Heart right ventricle (tissue), 16 donors: Measurements from ENCODE around the gene TMEM109. TPM values are rescaled to one million over a fixed set of nuclear protein-coding genes. Genes with fewer than 3 reads are reported as not detected.
A peak's percentile ranks its signal among the peaks of the same experiment; 100 is the strongest.

Experiments used
- ATAC-seq, 8 donors: fragments of 200-7000 bp; cut with Tn5 transposase; one replicate each; pipeline ENCODE4 v1.9.1; 2020; ENCODE audit warnings: mild to moderate bottlenecking in 8 of 8, moderate library complexity in 8 of 8, moderate number of reproducible peaks in 1 of 8
- DNase-seq, 2 donors: peaks; one replicate each; pipeline ENCODE4 v3.0.0-alpha.2; 2020
- H3K27ac ChIP-seq, 10 donors: fragments of 200-600 bp; sonication (generic) in 2 of 10; one replicate each; pipeline versions ENCODE4 v1.5.0 to v1.8.0; 2020 to 2022; ENCODE audit warnings: mild to moderate bottlenecking in 3 of 10
- H3K27me3 ChIP-seq, 7 donors: fragments of 200-600 bp; one replicate each; pipeline ENCODE4 v1.8.0; 2021 to 2022; ENCODE audit warnings: mild to moderate bottlenecking in 2 of 7
- H3K36me3 ChIP-seq, 9 donors: fragments of 200-600 bp; sonication (generic) in 1 of 9; one replicate each; pipeline versions ENCODE4 v1.5.0 to v1.8.0; 2020 to 2022; ENCODE audit warnings: mild to moderate bottlenecking in 2 of 9
- H3K4me1 ChIP-seq, 9 donors: fragments of 200-600 bp; sonication (generic) in 1 of 9; one replicate each; pipeline versions ENCODE4 v1.5.0 to v1.8.0; 2020 to 2022; ENCODE audit warnings: mild to moderate bottlenecking in 4 of 9
- H3K4me3 ChIP-seq, 10 donors: fragments of 200-600 bp; sonication (generic) in 2 of 10; one replicate each; pipeline versions ENCODE4 v1.5.0 to v1.8.0; 2020 to 2022; ENCODE audit warnings: mild to moderate bottlenecking in 7 of 10, moderate library complexity in 2 of 10
- H3K9me3 ChIP-seq, 11 donors: fragments of 200-600 bp in 10 of 11; sonication (generic) in 2 of 11; one replicate each; pipeline versions ENCODE4 v1.5.0 to v1.8.0; 2013 to 2022; ENCODE audit warnings: mild to moderate bottlenecking in 2 of 11, control low read depth in 1 of 11, moderate library complexity in 1 of 11
- WGBS, 2 donors: extraction: QIAGEN DNeasy Blood & Tissue Kit; methylation state at CpG; one replicate each; pipeline ENCODE4 v1.1.7; 2013; ENCODE audit warnings: inconsistent platforms in 1 of 2; 5-methylcytosine and 5-hydroxymethylcytosine counted together
- intact Hi-C, 10 donors: fragments of 100-400 bp; cut with DNase I; formaldehyde crosslinking; loops; one replicate each; pipeline versions ENCODE4 v1.11.1 to v1.14.2; 2022
- polyA plus RNA-seq, 2 donors: library from polyadenylated mRNA; stranded (reverse); fragments of 200-250 nt; gene quantifications; one replicate each; pipeline ENCODE4 v1.2.3, GENCODE V29; 2013
- total RNA-seq, 10 donors: library from RNA; stranded (reverse); fragmentation: NEBNext Ultra II Directional in 3 of 10; extraction: Animal tissue kit (Norgen Biotek cat#: 25700) in 3 of 10; gene quantifications; one replicate each; pipeline versions ENCODE4 v1.2.1 to v1.2.4, GENCODE V29; 2021 to 2023
- TF ChIP-seq, protein P1 (sequence below), 9 donors: fragments of 200-600 bp; sonication (generic) in 2 of 9; IDR thresholded peaks; one replicate each; pipeline versions ENCODE4 v1.5.0 to v1.8.0; 2021 to 2022; ENCODE audit warnings: antibody characterized with exemption in 9 of 9, mild to moderate bottlenecking in 5 of 9, moderate library complexity in 1 of 9
- donor health status: Arrhythmogenic right ventricular cardiomyopathy.
- donor health status: ischemic (EF 13 %, LVEDD 7.1; RV severe dilation, severe dysfunction).
- donor health status: healthy with polysubstance abuse.
- donor health status: DM: no; HTN: yes; CAD: no.
- donor health status: DM: no; HTN: no; CAD: no.
- donor health status: ischemic (EF 25% LVEDD 6.9; RV normal size, moderate dysfunction).
- donor health status: ischemic (EF 25% LVEDD 5.7; RV mildly dilated, moderate dysfunction).
- donor health status: healthy.
- donor health status: DM: yes; HTN: yes; CAD: no.
- donor health status: Ischemic cardiomyopathy.
- donor health status: ischemic (EF 35%, LVEDD 5.7; RV mildly dilated, moderate dysfunction).
- donor health status: nonischemic (EF 11% LVEDD 7.7; RV severe dilation, severe dysfunction).
- donor health status: DM: yes; HTN: yes; CAD: no.
- donor health status: PGD.
- donor health status: ischemic (EF 29% LVEDD 5.4; RV normal size, mild dysfunction).
- donor health status: nonischemic (EF 23%, LVEDD 6.1; RV moderate dilation, normal function).

The TMEM109 gene
- total and polyA plus RNA-seq, 12 donors: 53.3 to 121 (median 92.7) TPM

DNA sequence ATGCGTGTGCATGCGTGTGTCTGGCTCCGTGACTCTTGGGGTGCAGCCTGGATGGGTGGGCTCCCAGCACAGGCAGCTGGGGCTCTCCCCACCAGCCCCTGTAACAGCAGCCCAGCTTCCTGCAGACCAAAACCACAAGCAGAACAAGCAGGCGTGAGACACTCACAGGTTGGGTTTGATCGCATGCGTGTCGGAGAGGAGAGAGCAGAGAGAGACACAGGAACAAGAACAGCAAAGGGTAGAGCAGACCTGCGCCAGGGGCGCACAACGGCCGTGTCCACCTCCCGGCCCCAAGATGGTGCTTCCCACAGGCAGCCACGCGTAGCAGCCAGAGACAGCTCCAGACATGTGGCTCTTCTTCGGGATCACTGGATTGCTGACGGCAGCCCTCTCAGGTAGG lies 57.6 kb downstream of the TMEM109 start, which contains the start of gene CD6:
TSS of gene CD6 (plus strand) at position 161 of the 400 bp plus-strand sequence. CDS start at position 347, 186 bp downstream.
- Histone ChIP-seq H3K4me3 (peak within 1 kb of the TSS in 1 of 10 donors; percentile 51), H3K27ac (peak within 1 kb of the TSS in 1 of 10 donors; percentile 87), H3K27me3 (peaks cover 0 to 9% (median 0%) of the 10 kb centered on the region in 7 donors), H3K9me3 (peaks cover 0 to 8% (median 0%) of the 10 kb centered on the region in 11 donors), H3K36me3 (no peaks in the 10 kb centered on the region), H3K4me1 (peaks cover 0 to 6% (median 0%) of the 10 kb centered on the region in 9 donors)
- TF ChIP-seq, protein P1, sequence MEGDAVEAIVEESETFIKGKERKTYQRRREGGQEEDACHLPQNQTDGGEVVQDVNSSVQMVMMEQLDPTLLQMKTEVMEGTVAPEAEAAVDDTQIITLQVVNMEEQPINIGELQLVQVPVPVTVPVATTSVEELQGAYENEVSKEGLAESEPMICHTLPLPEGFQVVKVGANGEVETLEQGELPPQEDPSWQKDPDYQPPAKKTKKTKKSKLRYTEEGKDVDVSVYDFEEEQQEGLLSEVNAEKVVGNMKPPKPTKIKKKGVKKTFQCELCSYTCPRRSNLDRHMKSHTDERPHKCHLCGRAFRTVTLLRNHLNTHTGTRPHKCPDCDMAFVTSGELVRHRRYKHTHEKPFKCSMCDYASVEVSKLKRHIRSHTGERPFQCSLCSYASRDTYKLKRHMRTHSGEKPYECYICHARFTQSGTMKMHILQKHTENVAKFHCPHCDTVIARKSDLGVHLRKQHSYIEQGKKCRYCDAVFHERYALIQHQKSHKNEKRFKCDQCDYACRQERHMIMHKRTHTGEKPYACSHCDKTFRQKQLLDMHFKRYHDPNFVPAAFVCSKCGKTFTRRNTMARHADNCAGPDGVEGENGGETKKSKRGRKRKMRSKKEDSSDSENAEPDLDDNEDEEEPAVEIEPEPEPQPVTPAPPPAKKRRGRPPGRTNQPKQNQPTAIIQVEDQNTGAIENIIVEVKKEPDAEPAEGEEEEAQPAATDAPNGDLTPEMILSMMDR (IDR thresholded peaks at IDR 0.05): no peak
- intact Hi-C loops: loop anchor here in 4 of 10 donors (2.0 kb wide), 3 partner anchors 155 to 215 kb away; no protein-coding TSS in a partner anchor
- 87 to 94% methylated on average over 16 of the region's 16 CpGs for WGBS, 2 donors
- no peak for DNase-seq
- ATAC-seq: peak in 3 of 8 donors; percentile 9 to 12 (median 11)

DNA sequence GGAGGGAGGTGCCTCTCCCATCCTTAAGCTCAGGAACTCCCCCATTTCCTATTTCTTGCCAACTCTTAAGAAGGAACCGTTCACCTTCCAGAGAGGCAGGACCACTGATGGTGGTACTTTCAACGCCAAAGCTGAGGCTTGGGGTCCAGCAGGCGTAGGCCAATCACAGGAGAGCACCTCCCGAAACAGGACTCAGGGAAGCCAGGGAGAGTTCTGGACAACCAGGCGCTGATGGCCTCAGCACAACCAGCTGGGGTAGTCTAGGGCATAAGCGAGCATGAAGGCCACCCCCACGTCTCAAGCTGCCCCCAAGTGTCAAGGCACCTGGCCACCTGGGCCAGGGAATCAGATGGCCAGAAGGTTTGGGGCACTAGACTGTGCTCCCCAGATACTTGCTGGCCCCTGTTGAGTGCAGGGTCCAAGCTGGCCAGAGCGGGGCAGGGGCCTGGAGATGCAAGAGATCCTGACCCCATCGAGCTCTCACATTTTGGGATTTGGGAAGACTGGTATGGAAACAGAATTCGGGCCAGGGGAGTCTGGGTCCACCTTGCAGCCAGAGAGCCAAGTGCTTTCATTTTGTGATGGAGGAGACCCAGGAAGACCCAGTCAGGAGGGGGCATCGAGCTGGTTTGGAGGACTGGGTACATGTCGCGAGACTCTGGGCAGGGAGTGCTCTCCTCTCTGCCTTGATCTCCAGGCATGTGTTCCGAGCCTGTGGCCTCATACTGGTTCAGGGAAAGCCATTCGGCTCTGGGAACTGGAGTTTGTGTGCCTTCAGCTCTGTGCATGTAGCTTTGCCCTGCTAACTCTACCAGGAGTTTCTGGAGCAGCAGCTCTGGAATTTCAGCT lies 58.4 kb downstream of the TMEM109 start:
- Histone ChIP-seq H3K36me3 (no peaks in the 10 kb centered on the region), H3K9me3 (peaks cover 0 to 8% (median 0%) of the 10 kb centered on the region in 11 donors), H3K27me3 (peaks cover 0 to 9% (median 0%) of the 10 kb centered on the region in 7 donors), H3K4me1 (peaks cover 0 to 8% (median 0%) of the 10 kb centered on the region in 9 donors), H3K27ac (peak overlapping the region in 1 of 10 donors; percentile 87), H3K4me3 (peak overlapping the region in 1 of 10 donors; percentile 51)
- intact Hi-C loops: no loop called here
- no peak for ATAC-seq
- WGBS, 2 donors: 89 to 91% methylated on average over 15 of the region's 15 CpGs
- no peak for DNase-seq
- TF ChIP-seq, protein P1 (IDR thresholded peaks at IDR 0.05): no peak

Other genes starting within 250 kb of the TMEM109 start
- not detected for gene MS4A8, start 214.5 kb upstream of the TMEM109 start, total RNA-seq
- gene MS4A8, start 214.5 kb upstream of the TMEM109 start, polyA plus RNA-seq: not detected
- gene MS4A18, start 189.4 kb upstream of the TMEM109 start, total RNA-seq: not detected
- gene MS4A18, start 189.4 kb upstream of the TMEM109 start, polyA plus RNA-seq: not detected
- not detected for gene MS4A15, start 157.3 kb upstream of the TMEM109 start, total RNA-seq
- gene MS4A15, start 157.3 kb upstream of the TMEM109 start, polyA plus RNA-seq: not detected
- not detected for gene MS4A10, start 128.8 kb upstream of the TMEM109 start, total RNA-seq
- gene MS4A10, start 128.8 kb upstream of the TMEM109 start, polyA plus RNA-seq: not detected
- 10 to 100 TPM in 4 of 10 donors, 1 to 10 TPM in 6; 6.6 to 20.1 (median 9.2) TPM for gene CCDC86, start 72.0 kb upstream of the TMEM109 start, total RNA-seq
- gene CCDC86, start 72.0 kb upstream of the TMEM109 start, polyA plus RNA-seq: 10 to 100 TPM in 1 of 2 donors, 1 to 10 TPM in 1; 7.4 to 26.5 TPM
- 1 to 10 TPM in 9 of 10 donors, under 1 TPM in 1; 0.35 to 5.1 (median 1.2) TPM for gene PTGDR2, start 58.2 kb upstream of the TMEM109 start, total RNA-seq
- 1 to 10 TPM in 1 of 2 donors, under 1 TPM in 1; 0.57 to 5.7 TPM for gene PTGDR2, start 58.2 kb upstream of the TMEM109 start, polyA plus RNA-seq
- gene ZP1, start 46.6 kb upstream of the TMEM109 start, total RNA-seq: under 1 TPM in 3 of 10 donors, not detected in 7; 0.16 to 0.33 (median 0.25) TPM
- under 1 TPM; 0.37 to 0.51 TPM for gene ZP1, start 46.6 kb upstream of the TMEM109 start, polyA plus RNA-seq
- gene PRPF19, start 7.6 kb upstream of the TMEM109 start, total RNA-seq: 10 to 100 TPM; 32.0 to 49.7 (median 39.4) TPM
- 10 to 100 TPM; 50.3 to 53.0 TPM for gene PRPF19, start 7.6 kb upstream of the TMEM109 start, polyA plus RNA-seq
- 10 to 100 TPM in 2 of 10 donors, 1 to 10 TPM in 8; 3.7 to 12.9 (median 6.5) TPM for gene TMEM132A, start 10.3 kb downstream of the TMEM109 start, total RNA-seq
- gene TMEM132A, start 10.3 kb downstream of the TMEM109 start, polyA plus RNA-seq: 10 to 100 TPM; 10.0 to 16.4 TPM
- 10 to 100 TPM in 9 of 10 donors, 1 to 10 TPM in 1; 9.5 to 52.4 (median 18.5) TPM for gene SLC15A3, start 38.0 kb downstream of the TMEM109 start, total RNA-seq
- gene SLC15A3, start 38.0 kb downstream of the TMEM109 start, polyA plus RNA-seq: 10 to 100 TPM; 21.3 to 36.9 TPM
- 1 to 10 TPM in 2 of 10 donors, under 1 TPM in 7, not detected in 1; 0.17 to 4.5 (median 0.46) TPM for gene CD6, start 57.5 kb downstream of the TMEM109 start, total RNA-seq
- under 1 TPM; 0.07 to 0.12 TPM for gene CD6, start 57.5 kb downstream of the TMEM109 start, polyA plus RNA-seq
- 1 to 10 TPM in 1 of 10 donors, under 1 TPM in 6, not detected in 3; 0.07 to 5.7 (median 0.38) TPM for gene CD5, start 188.3 kb downstream of the TMEM109 start, total RNA-seq
- under 1 TPM in 1 of 2 donors, not detected in 1; 0.12 TPM for gene CD5, start 188.3 kb downstream of the TMEM109 start, polyA plus RNA-seq
- 10 to 100 TPM; 10.6 to 21.8 (median 15.5) TPM for gene VPS37C, start 247.3 kb downstream of the TMEM109 start, total RNA-seq
- gene VPS37C, start 247.3 kb downstream of the TMEM109 start, polyA plus RNA-seq: 10 to 100 TPM in 1 of 2 donors, 1 to 10 TPM in 1; 7.7 to 18.6 TPM